Neuronal stem cell (in vitro differentiated cells): ENCODE data around the gene CEP112.

Experiments
- DNase-seq: peaks from one replicate; pipeline ENCODE4 v3.0.0-alpha.2; 2013; ENCODE audit warnings: low spot score
- H2AFZ ChIP-seq: one replicate; pipeline ENCODE4 v1.6.1; 2013; ENCODE audit warnings: mild to moderate bottlenecking, low read length, inconsistent platforms
- H2AK5ac ChIP-seq: 2 replicates; pipeline ENCODE4 v1.6.1; 2013; ENCODE audit warnings: low read depth, mild to moderate bottlenecking, inconsistent platforms, low read length, moderate library complexity, mixed read lengths
- H2BK120ac ChIP-seq: 2 replicates; pipeline ENCODE4 v1.6.1; 2013; ENCODE audit warnings: low read depth, mild to moderate bottlenecking, inconsistent platforms, low read length, moderate library complexity, mixed read lengths
- H2BK12ac ChIP-seq: one replicate; pipeline ENCODE4 v1.6.1; 2013; ENCODE audit warnings: low read length, inconsistent platforms
- H2BK15ac ChIP-seq: 2 replicates; pipeline ENCODE4 v1.6.1; 2013; ENCODE audit warnings: mild to moderate bottlenecking, low read length, inconsistent platforms, mixed read lengths
- H2BK5ac ChIP-seq: one replicate; pipeline ENCODE4 v1.6.1; 2013; ENCODE audit warnings: inconsistent platforms, mild to moderate bottlenecking, low read length, moderate library complexity
- H3K14ac ChIP-seq: one replicate; pipeline ENCODE4 v1.6.1; 2013; ENCODE audit warnings: low read length, inconsistent platforms
- H3K18ac ChIP-seq: 2 replicates; pipeline ENCODE4 v1.6.1; 2013; ENCODE audit warnings: low read length, inconsistent platforms
- H3K23ac ChIP-seq: 2 replicates; pipeline ENCODE4 v1.6.1; 2013; ENCODE audit warnings: low read depth, mild to moderate bottlenecking, mixed read lengths, low read length, inconsistent platforms; ENCODE audit not compliant: poor library complexity
- H3K27ac ChIP-seq: replicated peaks from 3 replicates; pipeline ENCODE4 v1.5.1; 2013; ENCODE audit warnings: low read length, inconsistent platforms
- H3K27me3 ChIP-seq, 3 experiments: 2 replicates each; pipeline ENCODE4 v1.6.1; 2013; ENCODE audit warnings: low read length in 3 of 3, mild to moderate bottlenecking in 2 of 3, inconsistent platforms in 1 of 3, low read depth in 1 of 3, mixed read lengths in 1 of 3, moderate library complexity in 1 of 3; ENCODE audit not compliant: control insufficient read depth in 3 of 3, insufficient read depth in 3 of 3
- H3K36me3 ChIP-seq, 2 donors: replicated peaks in 1 of 2; 2 replicates each; pipeline ENCODE4 v1.6.1; 2013; ENCODE audit warnings: low read length in 2 of 2; ENCODE audit not compliant: control insufficient read depth in 2 of 2, insufficient read depth in 2 of 2
- H3K4ac ChIP-seq: 2 replicates; pipeline ENCODE4 v1.6.1; 2013; ENCODE audit warnings: inconsistent platforms, mild to moderate bottlenecking, low read length, moderate library complexity
- H3K4me1 ChIP-seq, 2 donors: 1 replicate in 1 of 2; 2 replicates in 1 of 2; pipeline ENCODE4 v1.6.1; 2013; ENCODE audit warnings: low read length in 2 of 2, low read depth in 1 of 2; ENCODE audit not compliant: control insufficient read depth in 2 of 2, insufficient read depth in 1 of 2
- H3K4me2 ChIP-seq: one replicate; pipeline ENCODE4 v1.6.1; 2013; ENCODE audit warnings: mild to moderate bottlenecking, low read length, inconsistent platforms; ENCODE audit not compliant: insufficient read depth, poor library complexity, severe bottlenecking
- H3K4me3 ChIP-seq, 2 donors: 2 replicates each; pipeline ENCODE4 v1.5.1; 2013; ENCODE audit warnings: low read length in 2 of 2, mild to moderate bottlenecking in 2 of 2, inconsistent platforms in 1 of 2, moderate library complexity in 1 of 2
- H3K79me1 ChIP-seq: one replicate; pipeline ENCODE4 v1.6.1; 2013; ENCODE audit warnings: low read depth, mild to moderate bottlenecking, inconsistent platforms, low read length, moderate library complexity
- H3K9ac ChIP-seq: one replicate; pipeline ENCODE4 v1.6.1; 2013; ENCODE audit warnings: mild to moderate bottlenecking, low read depth, low read length, inconsistent platforms; ENCODE audit not compliant: poor library complexity
- H3K9me3 ChIP-seq, 2 donors: replicated peaks in 1 of 2; 2 replicates each; pipeline versions ENCODE3 to v1.6.1; 2013; ENCODE audit warnings: low read length in 2 of 2, mild to moderate bottlenecking in 2 of 2, inconsistent platforms in 1 of 2, low read depth in 1 of 2, mixed read lengths in 1 of 2, moderate library complexity in 1 of 2; ENCODE audit not compliant: control insufficient read depth in 2 of 2, insufficient read depth in 1 of 2
- H4K8ac ChIP-seq: one replicate; pipeline ENCODE4 v1.6.1; 2013; ENCODE audit warnings: low read depth, mild to moderate bottlenecking, inconsistent platforms, low read length, moderate library complexity
- H4K91ac ChIP-seq: one replicate; pipeline ENCODE4 v1.6.1; 2013; ENCODE audit warnings: low read length, low read depth, mild to moderate bottlenecking, inconsistent platforms; ENCODE audit not compliant: poor library complexity
- WGBS, 2 donors: extraction: QIAGEN DNeasy Blood & Tissue Kit; methylation state at CpG; one replicate each; pipeline ENCODE4 v1.1.7; 2013; ENCODE audit warnings: missing lambda C conversion rate in 2 of 2, mixed read lengths in 1 of 2; ENCODE audit not compliant: insufficient read length in 2 of 2, insufficient replicate concordance in 1 of 2; ENCODE audit errors: extremely low coverage in 2 of 2; 5-methylcytosine and 5-hydroxymethylcytosine counted together

The CEP112 gene

GRCh38 chr17:66044083-66044482 lies 147.8 kb downstream of the CEP112 start:
- Histone ChIP-seq H3K36me3 (peaks cover 0 to 4% of the 10 kb centered on the region in 2 donors), H3K27ac (no peak overlapping the region), H3K4me1 (no peaks in the 10 kb centered on the region), H3K9ac (no peak overlapping the region), H2BK12ac (no peak overlapping the region), H3K14ac (no peak overlapping the region), H3K23ac (no peak overlapping the region), H3K4me2 (no peak overlapping the region), H4K91ac (no peak overlapping the region), H3K4ac (no peak overlapping the region), H3K4me3 (no peak overlapping the region), H2BK120ac (no peak overlapping the region), H4K8ac (no peak overlapping the region), H3K9me3 (no peaks in the 10 kb centered on the region), H2AK5ac (no peak overlapping the region), H3K18ac (no peak overlapping the region), H2AFZ (no peak overlapping the region), H2BK15ac (no peak overlapping the region), H2BK5ac (no peak overlapping the region), H3K27me3 (no peaks in the 10 kb centered on the region), H3K79me1 (no peaks in the 10 kb centered on the region)
- no peak for DNase-seq
- WGBS, 2 donors: no CpG with 5 or more reads among the region's 2 CpGs

DNA sequence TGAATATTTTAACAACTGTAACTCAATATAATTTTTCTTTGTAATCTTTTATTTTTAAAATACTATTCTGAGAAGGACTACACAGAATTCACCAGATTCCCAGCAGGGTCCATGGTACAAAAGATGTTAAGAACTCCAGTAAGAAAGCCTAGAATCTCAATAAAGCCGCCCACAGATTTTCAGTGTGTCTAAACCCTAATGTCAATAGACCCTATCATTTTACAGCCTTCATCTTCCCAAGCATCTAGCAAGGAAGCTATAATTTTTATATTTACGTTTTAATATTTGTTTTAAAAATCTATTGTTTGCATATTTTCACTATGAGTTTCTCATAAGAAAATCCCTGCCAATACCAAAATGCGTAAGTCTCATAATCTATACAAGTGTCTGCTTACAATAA lies 148.5 kb downstream of the CEP112 start:
- no peak overlapping the region for H2BK12ac ChIP-seq
- H3K9me3 ChIP-seq: no peaks in the 10 kb centered on the region
- WGBS, 2 donors: no CpG with 5 or more reads among the region's 3 CpGs
- H3K27me3 ChIP-seq: no peaks in the 10 kb centered on the region
- H2BK5ac ChIP-seq: no peak overlapping the region
- H4K91ac ChIP-seq: no peak overlapping the region
- no peak for DNase-seq
- H3K14ac ChIP-seq: no peak overlapping the region
- no peak overlapping the region for H4K8ac ChIP-seq
- H3K9ac ChIP-seq: no peak overlapping the region
- no peak overlapping the region for H3K18ac ChIP-seq
- H2AK5ac ChIP-seq: no peak overlapping the region
- no peak overlapping the region for H2BK120ac ChIP-seq
- H3K23ac ChIP-seq: no peak overlapping the region
- no peak overlapping the region for H2BK15ac ChIP-seq
- H3K4me1 ChIP-seq: no peaks in the 10 kb centered on the region
- no peak overlapping the region for H3K4me3 ChIP-seq
- H3K36me3 ChIP-seq: peaks cover 0 to 4% of the 10 kb centered on the region in 2 donors
- H3K4me2 ChIP-seq: no peak overlapping the region
- no peak overlapping the region for H3K4ac ChIP-seq
- no peaks in the 10 kb centered on the region for H3K79me1 ChIP-seq
- no peak overlapping the region for H2AFZ ChIP-seq
- no peak overlapping the region for H3K27ac ChIP-seq

GRCh38 chr17:66040402-66040801 lies 151.5 kb downstream of the CEP112 start:
- H3K4me1 ChIP-seq: no peaks in the 10 kb centered on the region
- no peak overlapping the region for H3K14ac ChIP-seq
- H3K36me3 ChIP-seq: no peaks in the 10 kb centered on the region
- H3K4me2 ChIP-seq: no peak overlapping the region
- no peak overlapping the region for H2BK5ac ChIP-seq
- no peak overlapping the region for H2BK120ac ChIP-seq
- no peak overlapping the region for H2BK15ac ChIP-seq
- H3K27ac ChIP-seq: no peak overlapping the region
- H3K23ac ChIP-seq: no peak overlapping the region
- DNase-seq: no peak
- H3K4me3 ChIP-seq: no peak overlapping the region
- no peak overlapping the region for H2AFZ ChIP-seq
- H2BK12ac ChIP-seq: no peak overlapping the region
- no peak overlapping the region for H2AK5ac ChIP-seq
- no CpG with 5 or more reads among the region's 4 CpGs for WGBS, 2 donors
- no peak overlapping the region for H4K91ac ChIP-seq
- H3K9me3 ChIP-seq: no peaks in the 10 kb centered on the region
- H3K18ac ChIP-seq: no peak overlapping the region
- H4K8ac ChIP-seq: no peak overlapping the region
- no peak overlapping the region for H3K4ac ChIP-seq
- H3K79me1 ChIP-seq: no peaks in the 10 kb centered on the region
- no peak overlapping the region for H3K9ac ChIP-seq
- no peaks in the 10 kb centered on the region for H3K27me3 ChIP-seq

- no peaks in the 10 kb centered on the region for H3K9me3 ChIP-seq
- peaks cover 0 to 3% of the 10 kb centered on the region in 2 donors for H3K36me3 ChIP-seq
- H3K79me1 ChIP-seq: no peaks in the 10 kb centered on the region
- H3K4me2 ChIP-seq: no peak overlapping the region
- WGBS, 2 donors: no CpG with 5 or more reads among the region's 3 CpGs
- no peak overlapping the region for H3K4me3 ChIP-seq
- H2BK12ac ChIP-seq: no peak overlapping the region
- H4K8ac ChIP-seq: no peak overlapping the region
- no peaks in the 10 kb centered on the region for H3K4me1 ChIP-seq
- no peak overlapping the region for H2BK15ac ChIP-seq
- H3K14ac ChIP-seq: no peak overlapping the region
- no peak overlapping the region for H4K91ac ChIP-seq
- H3K4ac ChIP-seq: no peak overlapping the region
- no peak overlapping the region for H3K23ac ChIP-seq
- H2AFZ ChIP-seq: no peak overlapping the region
- no peak overlapping the region for H2BK5ac ChIP-seq
- no peak overlapping the region for H2AK5ac ChIP-seq
- no peak for DNase-seq
- no peaks in the 10 kb centered on the region for H3K27me3 ChIP-seq
- no peak overlapping the region for H2BK120ac ChIP-seq
- no peak overlapping the region for H3K9ac ChIP-seq
- H3K27ac ChIP-seq: no peak overlapping the region
- H3K18ac ChIP-seq: no peak overlapping the region
Observed at GRCh38 chr17:66038125-66038524, 153.8 kb downstream of the CEP112 start.
